Measurements from ENCODE around the gene ADAMTSL3. TPM values are rescaled to one million over a fixed set of nuclear protein-coding genes. Genes with fewer than 3 reads are reported as not detected.
A peak's percentile ranks its signal among the peaks of the same experiment; 100 is the strongest.

The ADAMTSL3 gene
- total RNA-seq, 4 donors from 2014 or later = 4.9 to 8.8 (median 6.8) TPM

DNA sequence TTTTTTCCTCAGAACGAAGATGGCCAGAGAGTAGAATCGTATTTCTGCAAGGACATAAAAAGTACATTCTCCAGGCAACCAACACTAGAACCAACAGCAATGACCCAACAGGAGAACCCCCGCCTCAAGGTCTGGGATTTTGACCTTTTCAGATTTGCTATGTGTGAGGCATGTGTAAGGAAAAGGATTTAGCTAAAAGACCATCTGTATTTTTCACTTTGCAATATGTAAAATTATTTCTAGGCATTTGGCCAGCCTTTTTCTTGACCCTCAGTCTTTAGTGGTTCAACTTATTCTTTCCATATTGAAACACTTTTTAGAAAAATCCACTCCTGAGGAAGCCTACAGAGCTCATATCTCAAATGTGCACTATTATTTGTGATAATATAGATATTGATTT lies 362.4 kb downstream of the ADAMTSL3 start:
- intact Hi-C loops (cut with DNase I; ENCODE audit: low total_unique reads) = no loop called here
- H3K27ac ChIP-seq = no peak overlapping the region
- no peak overlapping the region for H3K4me3 ChIP-seq
- in situ Hi-C loops (cut with MboI; ENCODE audit: low pct_ligation_motif_present in 1 of 4, low pct_unique_long_range_greater_than_20kb in 1 of 4, low sequenced_read_pairs in 3 of 4) = no loop called here
- 81 to 90% methylated on average over 3 of the region's 3 CpGs for WGBS, 2 donors (ENCODE audit: low coverage in 1 of 2)
- TF ChIP-seq, protein P1, sequence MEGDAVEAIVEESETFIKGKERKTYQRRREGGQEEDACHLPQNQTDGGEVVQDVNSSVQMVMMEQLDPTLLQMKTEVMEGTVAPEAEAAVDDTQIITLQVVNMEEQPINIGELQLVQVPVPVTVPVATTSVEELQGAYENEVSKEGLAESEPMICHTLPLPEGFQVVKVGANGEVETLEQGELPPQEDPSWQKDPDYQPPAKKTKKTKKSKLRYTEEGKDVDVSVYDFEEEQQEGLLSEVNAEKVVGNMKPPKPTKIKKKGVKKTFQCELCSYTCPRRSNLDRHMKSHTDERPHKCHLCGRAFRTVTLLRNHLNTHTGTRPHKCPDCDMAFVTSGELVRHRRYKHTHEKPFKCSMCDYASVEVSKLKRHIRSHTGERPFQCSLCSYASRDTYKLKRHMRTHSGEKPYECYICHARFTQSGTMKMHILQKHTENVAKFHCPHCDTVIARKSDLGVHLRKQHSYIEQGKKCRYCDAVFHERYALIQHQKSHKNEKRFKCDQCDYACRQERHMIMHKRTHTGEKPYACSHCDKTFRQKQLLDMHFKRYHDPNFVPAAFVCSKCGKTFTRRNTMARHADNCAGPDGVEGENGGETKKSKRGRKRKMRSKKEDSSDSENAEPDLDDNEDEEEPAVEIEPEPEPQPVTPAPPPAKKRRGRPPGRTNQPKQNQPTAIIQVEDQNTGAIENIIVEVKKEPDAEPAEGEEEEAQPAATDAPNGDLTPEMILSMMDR (IDR thresholded peaks at IDR 0.05) = no peak
- TF ChIP-seq POLR2AphosphoS5 (IDR thresholded peaks at IDR 0.05) (no peak), POLR2A (IDR thresholded peaks at IDR 0.05) (no peak), EP300 (IDR thresholded peaks at IDR 0.05; ENCODE audit: low read depth) (no peak)
- no peaks in the 10 kb centered on the region for H3K4me1 ChIP-seq
- no peaks in the 10 kb centered on the region for H3K9me3 ChIP-seq
- H3K36me3 ChIP-seq = no peaks in the 10 kb centered on the region
- no peaks in the 10 kb centered on the region for H3K27me3 ChIP-seq
- no peak for DNase-seq

GRCh38 chr15:84022516-84022915 lies 368.6 kb downstream of the ADAMTSL3 start:
- in situ Hi-C loops (cut with MboI; ENCODE audit: low pct_ligation_motif_present in 1 of 4, low pct_unique_long_range_greater_than_20kb in 1 of 4, low sequenced_read_pairs in 3 of 4) (no loop called here), intact Hi-C loops (cut with DNase I; ENCODE audit: low total_unique reads) (loop anchor here (10.0 kb wide), 2 partner anchors 378 to 448 kb away; no protein-coding TSS in a partner anchor)
- TF ChIP-seq POLR2AphosphoS5 (IDR thresholded peaks at IDR 0.05) (no peak), EP300 (IDR thresholded peaks at IDR 0.05; ENCODE audit: low read depth) (no peak)
- TF ChIP-seq, protein P1 (IDR thresholded peaks at IDR 0.05) = no peak
- DNase-seq = no peak
- WGBS, 2 donors (ENCODE audit: low coverage in 1 of 2) = 50 to 67% methylated on average over 1 of the region's 1 CpG
- H3K4me3 ChIP-seq = no peak overlapping the region
- H3K4me1 ChIP-seq = no peaks in the 10 kb centered on the region
- H3K36me3 ChIP-seq = no peaks in the 10 kb centered on the region
- H3K9me3 ChIP-seq = no peaks in the 10 kb centered on the region
- H3K27me3 ChIP-seq = no peaks in the 10 kb centered on the region
- no peak overlapping the region for H3K27ac ChIP-seq

GRCh38 chr15:84023636-84024035 lies 369.7 kb downstream of the ADAMTSL3 start:
- H3K27me3 ChIP-seq = no peaks in the 10 kb centered on the region
- in situ Hi-C loops (cut with MboI; ENCODE audit: low pct_ligation_motif_present in 1 of 4, low pct_unique_long_range_greater_than_20kb in 1 of 4, low sequenced_read_pairs in 3 of 4) = no loop called here
- TF ChIP-seq, protein P1 (IDR thresholded peaks at IDR 0.05) = peak in 4 of 5 experiments; percentile 32 to 43 (median 41)
- no peak for TF ChIP-seq POLR2A (IDR thresholded peaks at IDR 0.05)
- H3K27ac ChIP-seq = no peak overlapping the region
- WGBS, 2 donors (ENCODE audit: low coverage in 1 of 2) = 92 to 93% methylated on average over 8 to 11 of the region's 11 CpGs
- intact Hi-C loops (cut with DNase I; ENCODE audit: low total_unique reads) = loop anchor here (10.0 kb wide), 2 partner anchors 379 to 449 kb away; no protein-coding TSS in a partner anchor
- no peaks in the 10 kb centered on the region for H3K4me1 ChIP-seq
- H3K9me3 ChIP-seq = no peaks in the 10 kb centered on the region
- no peak overlapping the region for H3K4me3 ChIP-seq
- DNase-seq = peak; percentile 15
- no peaks in the 10 kb centered on the region for H3K36me3 ChIP-seq

DNA sequence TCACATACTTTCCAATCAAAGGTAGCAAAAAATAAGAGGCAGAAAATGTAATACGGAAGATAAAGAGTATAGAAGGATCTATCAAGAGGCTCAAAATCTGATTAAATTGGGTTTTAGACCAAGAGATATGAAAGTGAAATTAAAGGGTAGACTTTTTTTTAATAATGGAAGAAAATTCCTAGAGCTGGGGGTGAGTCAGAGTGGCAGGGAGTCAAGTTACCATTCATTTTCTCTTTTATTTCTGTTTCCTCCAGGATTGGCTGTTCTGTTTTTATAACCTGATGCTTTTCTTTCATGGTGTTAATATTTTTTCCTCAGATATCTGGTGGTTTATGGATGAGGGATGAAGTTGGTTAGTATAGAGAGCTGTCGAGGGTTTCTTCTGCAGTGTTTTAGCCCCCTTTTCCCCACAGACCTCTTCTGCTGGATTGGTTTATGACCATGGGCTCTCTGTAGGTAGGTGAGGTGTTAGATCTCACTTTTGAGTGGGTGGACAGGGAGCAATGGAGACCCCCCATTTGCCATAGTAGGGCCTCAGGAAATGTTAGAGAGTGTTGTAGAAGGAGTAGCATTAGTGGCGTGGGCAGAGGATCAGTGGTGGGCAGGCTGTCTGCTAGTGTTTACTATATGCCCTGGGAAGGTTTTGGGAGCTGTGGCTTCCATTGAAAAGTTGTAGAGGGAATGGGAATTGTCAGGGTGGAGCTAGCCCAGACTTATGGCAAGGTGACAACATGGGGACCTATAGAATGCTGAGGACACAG lies 380.1 kb downstream of the ADAMTSL3 start:
- intact Hi-C loops (cut with DNase I; ENCODE audit: low total_unique reads) = loop anchor here (10.0 kb wide), 1 partner anchor 599 kb away; no protein-coding TSS in a partner anchor
- TF ChIP-seq EP300 (IDR thresholded peaks at IDR 0.05; ENCODE audit: low read depth) (no peak), POLR2A (IDR thresholded peaks at IDR 0.05) (no peak), POLR2AphosphoS5 (IDR thresholded peaks at IDR 0.05) (no peak)
- TF ChIP-seq, protein P1 (IDR thresholded peaks at IDR 0.05) = no peak
- H3K27me3 ChIP-seq = no peaks in the 10 kb centered on the region
- no peak overlapping the region for H3K27ac ChIP-seq
- no peaks in the 10 kb centered on the region for H3K9me3 ChIP-seq
- in situ Hi-C loops (cut with MboI; ENCODE audit: low pct_ligation_motif_present in 1 of 4, low pct_unique_long_range_greater_than_20kb in 1 of 4, low sequenced_read_pairs in 3 of 4) = loop anchor here (10.0 to 25.0 kb wide), 2 partner anchors 469 to 472 kb away; no protein-coding TSS in a partner anchor
- 74 to 80% methylated on average over 1 to 3 of the region's 3 CpGs for WGBS, 2 donors (ENCODE audit: low coverage in 1 of 2)
- no peaks in the 10 kb centered on the region for H3K36me3 ChIP-seq
- no peak overlapping the region for H3K4me3 ChIP-seq
- H3K4me1 ChIP-seq = no peaks in the 10 kb centered on the region
- no peak for DNase-seq

Measured in transverse colon (tissue), 4 donors.